Body of pancreas (tissue), 4 donors: ENCODE data around the gene RFT1.

Source experiments
- CTCF ChIP-seq, 7 experiments: fragments of 450-650 bp in 4 of 7; fragments of 200-600 bp in 3 of 7; sonication (generic) in 3 of 7; IDR thresholded peaks; one replicate each; pipeline ENCODE4 v1.5.1; 2016 to 2019; ENCODE audit warnings: antibody characterized with exemption in 7 of 7
- POLR2A ChIP-seq, 3 donors: fragments of 450-650 bp; IDR thresholded peaks; one replicate each; pipeline ENCODE4 v1.6.1; 2016; ENCODE audit warnings: antibody characterized with exemption in 3 of 3, mild to moderate bottlenecking in 2 of 3

GRCh38 chr3:53046171-53047170 lies 83.8 kb downstream of the RFT1 start:
- TF ChIP-seq CTCF (IDR thresholded peaks at IDR 0.05) (peak in 6 of 7 experiments; percentile 20 to 58 (median 49)), POLR2A (IDR thresholded peaks at IDR 0.05) (peak in 2 of 3 donors; percentile 28 to 32)
